Measurements from ENCODE around the gene ARHGEF1. TPM values are rescaled to one million over a fixed set of nuclear protein-coding genes. Genes with fewer than 3 reads are reported as not detected.

Gene ARHGEF1
- total and polyA plus RNA-seq, 8 donors, result 60.8 to 202 (median 79.6) TPM

- peaks cover 23 to 98% of the 10 kb centered on the region in 2 donors for H3K4me1 ChIP-seq
- peak overlapping the region; percentile 23 to 27 for H3K27ac ChIP-seq
Observed at GRCh38 chr19:41868120-41868988, 14.6 kb upstream of the ARHGEF1 start.

GRCh38 chr19:41868989-41869300, 14.0 kb upstream of the ARHGEF1 start:
- H3K27me3 ChIP-seq, result no peaks in the 10 kb centered on the region
- H3K36me3 ChIP-seq, result peaks cover 3 to 92% of the 10 kb centered on the region in 2 donors
- intact Hi-C loops (cut with DNase I), result loop anchor here in 1 of 2 donors (10.0 kb wide), 1 partner anchor 66 kb away; no protein-coding TSS in a partner anchor
- H3K9me3 ChIP-seq, result no peaks in the 10 kb centered on the region
- TF ChIP-seq CTCF (IDR thresholded peaks at IDR 0.05), result no peak
- H3K27ac ChIP-seq, result peak overlapping the region in 1 of 2 donors; percentile 13
- ATAC-seq (no peak), DNase-seq (no peak)
- H3K4me1 ChIP-seq, result peaks cover 25 to 98% of the 10 kb centered on the region in 2 donors
- H3K4me3 ChIP-seq, result no peak overlapping the region

More at GRCh38 chr19:41868120-41868988, 14.6 kb upstream of the ARHGEF1 start:
- TF ChIP-seq CTCF (IDR thresholded peaks at IDR 0.05), result no peak
- peak in 2 of 4 donors; percentile 28 to 72 for DNase-seq
- Histone ChIP-seq H3K4me3 (no peak overlapping the region), H3K27me3 (no peaks in the 10 kb centered on the region), H3K9me3 (no peaks in the 10 kb centered on the region), H3K36me3 (peaks cover 3 to 98% of the 10 kb centered on the region in 2 donors)
- ATAC-seq, result peak; percentile 81
- intact Hi-C loops (cut with DNase I), result loop anchor here in 1 of 2 donors (10.0 kb wide), 1 partner anchor 66 kb away; no protein-coding TSS in a partner anchor

GRCh38 chr19:41869374-41869955, 13.5 kb upstream of the ARHGEF1 start:
- no peak overlapping the region for H3K4me3 ChIP-seq
- ATAC-seq (no peak), DNase-seq (no peak)
- intact Hi-C loops (cut with DNase I), result loop anchor here in 1 of 2 donors (10.0 kb wide), 1 partner anchor 65 kb away; no protein-coding TSS in a partner anchor
- H3K36me3 ChIP-seq, result peaks cover 3 to 87% of the 10 kb centered on the region in 2 donors
- peak overlapping the region in 1 of 2 donors; percentile 13 for H3K27ac ChIP-seq
- peaks cover 25 to 98% of the 10 kb centered on the region in 2 donors for H3K4me1 ChIP-seq
- H3K27me3 ChIP-seq, result no peaks in the 10 kb centered on the region
- no peak for TF ChIP-seq CTCF (IDR thresholded peaks at IDR 0.05)
- no peaks in the 10 kb centered on the region for H3K9me3 ChIP-seq

- no peak overlapping the region for H3K27ac ChIP-seq
- TF ChIP-seq CTCF (IDR thresholded peaks at IDR 0.05), result no peak
- peaks cover 3 to 77% of the 10 kb centered on the region in 2 donors for H3K36me3 ChIP-seq
- no peaks in the 10 kb centered on the region for H3K9me3 ChIP-seq
- DNase-seq, result no peak
- H3K27me3 ChIP-seq, result no peaks in the 10 kb centered on the region
- H3K4me1 ChIP-seq, result peaks cover 25 to 90% of the 10 kb centered on the region in 2 donors
- H3K4me3 ChIP-seq, result no peak overlapping the region
- intact Hi-C loops (cut with DNase I), result loop anchor here in 1 of 2 donors (5.0 kb wide), 1 partner anchor 67 kb away; no protein-coding TSS in a partner anchor
- ATAC-seq, result peak; percentile 4
Observed at GRCh38 chr19:41870401-41870873, 12.5 kb upstream of the ARHGEF1 start.
